HFF-Myc (cell line): ENCODE results near the gene CIPC.

Experiments used
- DNase-seq: peaks from one replicate; pipeline ENCODE4 v3.0.0-alpha.2; 2011; ENCODE audit warnings: low read depth; ENCODE audit errors: extremely low read depth
- H3K4me3 ChIP-seq: replicated peaks from 2 replicates; pipeline ENCODE4 v1.5.1; 2011; ENCODE audit warnings: low read depth, mild to moderate bottlenecking, control low read depth, low read length
- TF ChIP-seq, protein P1 (sequence below): IDR thresholded peaks from 2 replicates; pipeline ENCODE4 v1.5.1; 2012; ENCODE audit warnings: mild to moderate bottlenecking, low read depth, low read length, control low read depth; ENCODE audit errors: missing control alignments

CIPC gene

DNA sequence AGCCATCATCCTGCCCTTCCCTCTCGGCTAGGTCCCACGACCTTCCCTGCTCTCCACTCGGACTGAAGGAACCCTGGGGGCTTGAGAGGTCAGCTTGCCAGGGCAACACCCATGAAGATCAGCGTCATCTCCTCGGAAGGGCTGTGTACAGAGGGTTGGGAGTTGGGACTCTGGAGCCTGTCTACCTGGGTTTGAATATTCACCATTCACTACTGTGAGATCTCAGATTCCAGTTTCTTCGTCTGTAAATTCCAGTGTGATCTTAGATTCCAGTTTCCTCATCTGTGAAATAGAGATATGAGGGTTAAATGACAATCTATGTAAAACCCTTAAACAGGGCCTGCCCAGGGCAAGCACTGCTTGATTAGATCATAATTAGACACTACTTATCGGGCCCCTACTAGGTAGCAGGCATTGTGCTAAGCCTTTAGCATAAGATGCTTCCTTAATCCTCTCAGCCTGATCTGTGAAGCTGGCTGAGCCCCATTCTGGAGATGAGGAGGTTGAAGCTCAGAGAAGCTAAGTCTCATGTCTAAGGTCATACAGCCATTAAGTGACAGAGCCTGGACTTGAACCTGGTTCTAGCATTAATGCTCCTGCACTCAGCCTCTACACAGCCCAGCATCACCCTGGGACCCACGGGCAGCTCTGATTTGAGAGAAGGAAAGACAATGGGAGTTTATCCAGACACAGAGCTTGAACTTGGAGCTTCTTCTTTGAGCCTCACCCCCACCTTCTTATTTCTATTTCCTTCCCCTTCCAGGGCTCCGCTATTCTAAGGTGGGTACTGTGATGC, 44.1 kb downstream of the CIPC start:
- no peak overlapping the region for H3K4me3 ChIP-seq
- TF ChIP-seq, protein P1, sequence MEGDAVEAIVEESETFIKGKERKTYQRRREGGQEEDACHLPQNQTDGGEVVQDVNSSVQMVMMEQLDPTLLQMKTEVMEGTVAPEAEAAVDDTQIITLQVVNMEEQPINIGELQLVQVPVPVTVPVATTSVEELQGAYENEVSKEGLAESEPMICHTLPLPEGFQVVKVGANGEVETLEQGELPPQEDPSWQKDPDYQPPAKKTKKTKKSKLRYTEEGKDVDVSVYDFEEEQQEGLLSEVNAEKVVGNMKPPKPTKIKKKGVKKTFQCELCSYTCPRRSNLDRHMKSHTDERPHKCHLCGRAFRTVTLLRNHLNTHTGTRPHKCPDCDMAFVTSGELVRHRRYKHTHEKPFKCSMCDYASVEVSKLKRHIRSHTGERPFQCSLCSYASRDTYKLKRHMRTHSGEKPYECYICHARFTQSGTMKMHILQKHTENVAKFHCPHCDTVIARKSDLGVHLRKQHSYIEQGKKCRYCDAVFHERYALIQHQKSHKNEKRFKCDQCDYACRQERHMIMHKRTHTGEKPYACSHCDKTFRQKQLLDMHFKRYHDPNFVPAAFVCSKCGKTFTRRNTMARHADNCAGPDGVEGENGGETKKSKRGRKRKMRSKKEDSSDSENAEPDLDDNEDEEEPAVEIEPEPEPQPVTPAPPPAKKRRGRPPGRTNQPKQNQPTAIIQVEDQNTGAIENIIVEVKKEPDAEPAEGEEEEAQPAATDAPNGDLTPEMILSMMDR, result no peak
- DNase-seq, result no peak

DNA sequence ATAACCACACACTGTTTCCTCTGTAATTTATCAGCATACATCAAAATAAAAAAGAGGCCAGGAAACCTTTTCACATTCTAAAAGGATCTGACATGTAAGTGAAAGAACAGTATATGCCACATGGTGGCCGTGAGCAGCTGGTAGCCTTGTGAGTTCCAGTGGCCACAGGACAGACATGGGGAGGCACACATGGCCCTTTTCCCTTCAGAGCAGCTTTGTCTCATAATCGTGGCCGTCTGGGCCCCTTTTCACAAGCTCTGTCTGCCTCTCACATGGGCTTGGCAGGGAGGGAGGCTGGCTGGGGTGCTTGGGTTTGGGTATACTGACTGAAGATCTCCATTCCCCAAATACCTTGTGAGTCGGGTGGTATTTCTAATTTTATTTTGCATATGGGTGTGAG, 45.0 kb downstream of the CIPC start:
- no peak overlapping the region for H3K4me3 ChIP-seq
- TF ChIP-seq, protein P1, result no peak
- DNase-seq, result no peak

DNA sequence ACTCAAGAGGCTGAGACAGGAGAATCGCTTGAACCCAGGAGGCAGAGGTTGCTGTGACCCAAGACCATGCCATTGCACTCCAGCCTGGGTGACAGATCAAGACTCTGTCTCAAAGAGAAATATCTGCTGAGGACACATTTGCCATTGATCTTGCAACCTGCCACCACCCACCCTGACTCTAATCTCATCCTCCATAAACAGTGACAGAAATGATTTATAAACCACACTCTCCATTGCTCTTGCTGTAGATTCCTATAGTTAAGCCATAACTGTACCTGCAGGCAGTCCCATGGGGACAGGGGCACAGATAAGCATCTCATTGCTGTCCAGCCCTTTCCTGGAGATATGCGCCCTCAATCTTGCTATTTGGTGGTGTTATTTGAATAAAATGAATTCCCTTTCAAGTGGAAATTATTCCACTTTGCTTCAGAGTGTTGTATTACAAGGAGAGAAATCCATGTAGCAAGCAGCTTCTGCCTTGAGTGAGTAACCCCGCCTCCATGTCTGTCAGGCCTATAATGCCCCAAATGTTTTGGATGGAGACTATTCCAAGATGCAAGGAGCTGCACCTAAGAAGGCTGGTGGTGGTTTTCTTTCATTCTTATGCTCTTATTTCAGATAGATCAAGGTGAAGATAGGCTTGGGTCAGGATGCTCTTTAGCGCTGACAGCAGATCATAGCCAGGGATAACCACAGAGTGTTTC, 46.5 kb downstream of the CIPC start:
- TF ChIP-seq, protein P1, result no peak
- DNase-seq, result no peak
- H3K4me3 ChIP-seq, result no peak overlapping the region

DNA sequence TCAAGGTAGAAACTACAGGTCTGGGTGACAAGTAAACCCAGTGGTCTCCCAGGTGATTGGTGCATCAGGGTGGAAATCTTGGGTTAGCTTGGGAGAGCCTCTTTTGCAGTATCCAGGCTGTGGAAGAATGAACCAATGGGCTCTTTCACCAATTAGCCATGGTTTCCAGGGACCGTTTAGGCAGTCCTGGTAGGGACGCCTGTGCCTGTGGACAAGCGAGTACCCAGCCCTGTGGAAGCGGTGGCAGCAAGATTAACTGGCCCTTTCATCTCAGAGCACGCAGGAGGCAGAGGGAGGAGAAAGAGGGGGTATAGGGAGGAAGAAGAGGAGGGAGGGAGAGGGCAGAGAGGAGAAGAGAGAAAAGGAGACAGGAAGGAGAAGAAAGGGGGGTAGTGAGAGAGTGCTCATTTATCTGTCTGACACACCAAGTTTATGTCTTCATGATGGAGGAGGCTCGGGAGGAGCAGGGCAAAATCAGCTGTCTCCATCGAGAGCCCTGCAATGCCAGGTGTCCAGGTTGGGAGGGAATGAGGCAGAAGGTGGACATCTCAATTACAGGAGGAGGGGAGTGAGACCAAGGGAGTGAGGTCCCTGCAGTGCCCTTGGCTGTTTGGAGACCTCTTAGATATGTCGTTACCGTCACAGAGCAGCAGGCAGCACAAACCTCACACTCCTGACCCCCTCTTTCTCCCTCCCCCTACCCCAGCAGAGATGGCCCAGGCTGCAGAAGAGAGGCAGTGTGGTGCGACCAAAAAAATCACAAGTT, 48.1 kb downstream of the CIPC start:
- TF ChIP-seq, protein P1, result no peak
- no peak for DNase-seq
- H3K4me3 ChIP-seq, result no peak overlapping the region

DNA sequence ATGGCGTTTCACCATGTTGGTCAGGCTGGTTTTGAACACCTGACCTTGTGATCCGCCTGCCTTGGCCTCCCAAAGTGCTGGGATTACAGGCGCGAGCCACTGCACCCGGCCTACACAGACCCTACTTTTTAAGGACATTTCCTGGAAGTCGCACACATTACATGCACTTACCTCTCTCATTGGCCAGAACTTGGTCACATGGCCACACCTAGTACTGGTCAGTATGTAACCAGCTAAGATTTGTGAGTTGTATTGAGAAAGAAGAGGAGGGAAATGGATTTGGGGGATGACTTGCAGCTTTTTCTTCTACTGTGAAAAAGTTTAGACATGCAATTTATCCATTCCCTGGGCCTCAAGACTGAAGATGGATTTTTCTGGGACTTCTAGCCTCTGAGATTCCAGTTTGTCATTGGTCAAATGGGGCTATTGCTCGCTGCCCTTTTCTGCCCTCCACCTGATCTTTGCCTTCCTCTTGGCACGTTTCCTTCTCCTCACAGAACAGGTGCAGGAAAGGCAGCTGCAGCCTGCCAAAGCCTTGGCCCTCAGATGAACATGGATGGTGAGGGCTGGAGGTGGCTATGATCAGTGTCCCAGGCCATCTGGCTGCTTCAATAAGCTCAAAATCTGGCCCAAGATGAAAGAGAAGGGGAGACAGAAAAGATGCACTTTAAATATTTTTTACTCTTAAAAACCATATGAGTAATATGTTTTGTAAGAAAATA, 50.6 kb downstream of the CIPC start:
- H3K4me3 ChIP-seq, result no peak overlapping the region
- no peak for DNase-seq
- TF ChIP-seq, protein P1, result no peak

DNA sequence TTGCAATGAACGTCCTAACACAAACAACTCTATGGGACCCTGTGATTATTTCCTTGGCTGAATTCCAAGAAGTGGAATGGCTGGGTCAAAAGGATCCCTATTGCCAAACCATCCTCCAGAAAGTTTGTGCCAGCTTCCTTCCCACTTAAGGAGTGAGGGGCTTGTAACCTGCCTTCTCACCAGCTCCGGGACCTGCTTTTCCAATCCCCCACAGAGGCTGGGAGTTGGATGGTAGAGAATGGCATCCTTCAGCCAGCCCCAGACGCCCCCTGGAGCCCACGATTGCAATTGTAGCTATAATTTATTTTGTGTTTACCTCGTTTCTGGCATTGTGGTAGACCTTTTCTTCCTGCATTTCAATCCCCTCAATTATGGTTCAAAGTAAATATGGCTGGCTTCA, 53.2 kb downstream of the CIPC start:
- H3K4me3 ChIP-seq, result no peak overlapping the region
- TF ChIP-seq, protein P1, result peak; percentile 73
- DNase-seq, result no peak
